ENCODE results near the gene PORCN.

The PORCN gene

DNA sequence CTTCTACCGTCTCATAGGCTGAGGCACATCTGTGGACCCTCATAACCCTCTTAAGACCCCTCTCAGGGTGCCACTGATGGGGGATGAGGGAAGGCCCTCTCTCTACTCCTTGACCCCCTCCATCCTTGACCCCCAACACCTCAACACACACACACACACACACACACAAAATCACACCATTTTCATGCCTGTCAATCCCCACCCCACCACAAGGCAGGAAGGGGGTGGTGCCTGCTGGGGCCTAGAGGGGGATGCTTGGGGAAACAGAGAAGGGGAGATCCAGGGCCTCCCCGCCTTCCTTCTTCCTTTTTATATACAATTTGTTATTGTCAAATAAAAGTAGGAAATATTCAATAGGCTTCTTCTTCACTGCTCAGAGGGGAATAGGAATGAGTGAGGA, 11.7 kb downstream of the PORCN start:
- WGBS (ENCODE audit: extremely low coverage, insufficient coverage, low lambda C conversion rate), result no CpG with 5 or more reads among the region's 2 CpGs
- no peaks in the 10 kb centered on the region for H3K4me1 ChIP-seq (ENCODE audit: control insufficient read depth, low read depth, low read length)

DNA sequence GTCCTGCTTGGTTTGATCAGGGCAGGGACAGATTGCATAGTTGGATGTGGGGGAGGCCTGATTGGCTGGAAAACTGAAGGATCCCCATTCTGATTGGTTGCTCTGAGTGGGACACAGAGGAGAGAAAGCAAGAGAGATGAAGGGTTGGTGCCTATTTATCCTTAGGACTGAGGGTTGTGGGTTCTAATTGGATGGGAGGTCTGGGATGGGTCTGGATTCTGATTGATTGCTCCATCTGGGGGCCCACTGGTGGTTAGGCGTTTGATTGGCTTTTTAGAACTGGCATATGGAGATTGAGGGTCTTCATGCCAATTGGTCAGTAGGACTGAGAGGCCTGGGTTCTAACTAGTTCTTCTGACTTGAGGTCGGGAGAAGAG, 12.2 kb downstream of the PORCN start:
- no CpG with 5 or more reads among the region's 2 CpGs for WGBS (ENCODE audit: extremely low coverage, insufficient coverage, low lambda C conversion rate)
- no peak overlapping the region for H3K27ac ChIP-seq (ENCODE audit: low read depth, low read length)

More for the DNA sequence above, 11.7 kb downstream of the PORCN start:
- H3K4me3 ChIP-seq (ENCODE audit: low read length), result no peak overlapping the region
- H3K9ac ChIP-seq (ENCODE audit: low read length), result no peak overlapping the region
- no peak overlapping the region for H2AK5ac ChIP-seq (ENCODE audit: low read length)
- no peak overlapping the region for H3K4ac ChIP-seq (ENCODE audit: low read depth, low read length)
- DNase-seq, result no peak
- H3K4me2 ChIP-seq (ENCODE audit: low read length), result no peak overlapping the region
- no peak overlapping the region for H2BK120ac ChIP-seq (ENCODE audit: low read depth, low read length)
- no peaks in the 10 kb centered on the region for H3K27me3 ChIP-seq (ENCODE audit: insufficient read depth, low read length, poor library complexity)
- H3K79me1 ChIP-seq (ENCODE audit: low read length), result no peaks in the 10 kb centered on the region
- no peak overlapping the region for H3K18ac ChIP-seq (ENCODE audit: low read length)
- H3K27ac ChIP-seq (ENCODE audit: low read depth, low read length), result no peak overlapping the region
- no peak overlapping the region for H4K8ac ChIP-seq (ENCODE audit: low read depth, low read length)
- H3K36me3 ChIP-seq (ENCODE audit: control insufficient read depth, insufficient read depth, low read length), result no peaks in the 10 kb centered on the region
- H2BK15ac ChIP-seq (replicated peaks; ENCODE audit: low read depth), result no peak overlapping the region
- H2BK5ac ChIP-seq (ENCODE audit: low read length), result no peak overlapping the region
- H3K23ac ChIP-seq (ENCODE audit: low read length), result no peak overlapping the region
- H3K56ac ChIP-seq (ENCODE audit: low read length), result no peak overlapping the region
- no peak overlapping the region for H4K5ac ChIP-seq (ENCODE audit: low read length)
- peaks cover 5% of the 10 kb centered on the region for H3K79me2 ChIP-seq (ENCODE audit: control insufficient read depth, insufficient read depth, low read length)

GRCh38 chrX:48521353-48522243, 12.8 kb downstream of the PORCN start, which contains the start of gene EBP:
TSS of gene EBP (plus strand) at chrX:48521808. CDS start at chrX:48523772, 1,964 bp downstream.
- H3K18ac ChIP-seq (ENCODE audit: low read length), result peak within 1 kb of the TSS; percentile 44
- no peak within 1 kb of the TSS for H4K8ac ChIP-seq (ENCODE audit: low read depth, low read length)
- peak within 1 kb of the TSS; percentile 89 for H3K56ac ChIP-seq (ENCODE audit: low read length)
- DNase-seq, result peak; percentile 95
- peak within 1 kb of the TSS; percentile 92 for H3K9ac ChIP-seq (ENCODE audit: low read length)
- no peaks in the 10 kb centered on the region for H3K4me1 ChIP-seq (ENCODE audit: control insufficient read depth, low read depth, low read length)
- peak within 1 kb of the TSS; percentile 63 for H2BK5ac ChIP-seq (ENCODE audit: low read length)
- peak within 1 kb of the TSS; percentile 73 for H3K27ac ChIP-seq (ENCODE audit: low read depth, low read length)
- WGBS (ENCODE audit: extremely low coverage, insufficient coverage, low lambda C conversion rate), result no CpG with 5 or more reads among the region's 66 CpGs
- no peak within 1 kb of the TSS for H2BK120ac ChIP-seq (ENCODE audit: low read depth, low read length)
- no peaks in the 10 kb centered on the region for H3K27me3 ChIP-seq (ENCODE audit: insufficient read depth, low read length, poor library complexity)
- no peaks in the 10 kb centered on the region for H3K79me1 ChIP-seq (ENCODE audit: low read length)
- H3K36me3 ChIP-seq (ENCODE audit: control insufficient read depth, insufficient read depth, low read length), result no peaks in the 10 kb centered on the region
- H3K4me3 ChIP-seq (ENCODE audit: low read length), result peak within 1 kb of the TSS; percentile 87
- peaks cover 5% of the 10 kb centered on the region for H3K79me2 ChIP-seq (ENCODE audit: control insufficient read depth, insufficient read depth, low read length)
- H2AK5ac ChIP-seq (ENCODE audit: low read length), result no peak within 1 kb of the TSS
- H3K4ac ChIP-seq (ENCODE audit: low read depth, low read length), result no peak within 1 kb of the TSS
- H4K5ac ChIP-seq (ENCODE audit: low read length), result no peak within 1 kb of the TSS
- peak within 1 kb of the TSS; percentile 24 for H3K23ac ChIP-seq (ENCODE audit: low read length)
- H3K4me2 ChIP-seq (ENCODE audit: low read length), result peak within 1 kb of the TSS; percentile 67
- no peak within 1 kb of the TSS for H2BK15ac ChIP-seq (replicated peaks; ENCODE audit: low read depth)

More for the DNA sequence above, 12.2 kb downstream of the PORCN start:
- H3K4ac ChIP-seq (ENCODE audit: low read depth, low read length), result no peak overlapping the region
- H4K8ac ChIP-seq (ENCODE audit: low read depth, low read length), result no peak overlapping the region
- H3K79me1 ChIP-seq (ENCODE audit: low read length), result no peaks in the 10 kb centered on the region
- H3K4me2 ChIP-seq (ENCODE audit: low read length), result peak overlapping the region; percentile 67
- no peaks in the 10 kb centered on the region for H3K36me3 ChIP-seq (ENCODE audit: control insufficient read depth, insufficient read depth, low read length)
- DNase-seq, result peak; percentile 64
- no peak overlapping the region for H2BK5ac ChIP-seq (ENCODE audit: low read length)
- peak overlapping the region; percentile 85 for H3K56ac ChIP-seq (ENCODE audit: low read length)
- H3K18ac ChIP-seq (ENCODE audit: low read length), result peak overlapping the region; percentile 7
- no peak overlapping the region for H3K4me3 ChIP-seq (ENCODE audit: low read length)
- no peak overlapping the region for H3K23ac ChIP-seq (ENCODE audit: low read length)
- H2BK120ac ChIP-seq (ENCODE audit: low read depth, low read length), result no peak overlapping the region
- no peak overlapping the region for H2BK15ac ChIP-seq (replicated peaks; ENCODE audit: low read depth)
- no peaks in the 10 kb centered on the region for H3K27me3 ChIP-seq (ENCODE audit: insufficient read depth, low read length, poor library complexity)
- no peak overlapping the region for H4K5ac ChIP-seq (ENCODE audit: low read length)
- peak overlapping the region; percentile 76 for H3K9ac ChIP-seq (ENCODE audit: low read length)
- H2AK5ac ChIP-seq (ENCODE audit: low read length), result no peak overlapping the region
- H3K4me1 ChIP-seq (ENCODE audit: control insufficient read depth, low read depth, low read length), result no peaks in the 10 kb centered on the region
- peaks cover 5% of the 10 kb centered on the region for H3K79me2 ChIP-seq (ENCODE audit: control insufficient read depth, insufficient read depth, low read length)

GRCh38 chrX:48522291-48522690, 13.5 kb downstream of the PORCN start:
- H2BK120ac ChIP-seq (ENCODE audit: low read depth, low read length), result no peak overlapping the region
- no peaks in the 10 kb centered on the region for H3K36me3 ChIP-seq (ENCODE audit: control insufficient read depth, insufficient read depth, low read length)
- no CpG with 5 or more reads among the region's 10 CpGs for WGBS (ENCODE audit: extremely low coverage, insufficient coverage, low lambda C conversion rate)
- H3K4me1 ChIP-seq (ENCODE audit: control insufficient read depth, low read depth, low read length), result no peaks in the 10 kb centered on the region
- H3K9ac ChIP-seq (ENCODE audit: low read length), result peak overlapping the region; percentile 92
- H2AK5ac ChIP-seq (ENCODE audit: low read length), result no peak overlapping the region
- H3K27ac ChIP-seq (ENCODE audit: low read depth, low read length), result peak overlapping the region; percentile 73
- no peaks in the 10 kb centered on the region for H3K79me1 ChIP-seq (ENCODE audit: low read length)
- H3K27me3 ChIP-seq (ENCODE audit: insufficient read depth, low read length, poor library complexity), result no peaks in the 10 kb centered on the region
- no peak overlapping the region for H3K4ac ChIP-seq (ENCODE audit: low read depth, low read length)
- H2BK15ac ChIP-seq (replicated peaks; ENCODE audit: low read depth), result no peak overlapping the region
- peak overlapping the region; percentile 67 for H3K4me2 ChIP-seq (ENCODE audit: low read length)
- H3K79me2 ChIP-seq (ENCODE audit: control insufficient read depth, insufficient read depth, low read length), result peaks cover 5% of the 10 kb centered on the region
- no peak overlapping the region for H4K8ac ChIP-seq (ENCODE audit: low read depth, low read length)
- peak overlapping the region; percentile 89 for H3K56ac ChIP-seq (ENCODE audit: low read length)
- no peak overlapping the region for H4K5ac ChIP-seq (ENCODE audit: low read length)
- peak overlapping the region; percentile 87 for H3K4me3 ChIP-seq (ENCODE audit: low read length)
- H3K18ac ChIP-seq (ENCODE audit: low read length), result peak overlapping the region; percentile 25
- peak overlapping the region; percentile 24 for H3K23ac ChIP-seq (ENCODE audit: low read length)
- H2BK5ac ChIP-seq (ENCODE audit: low read length), result no peak overlapping the region
- DNase-seq, result no peak

GRCh38 chrX:48523682-48524081, 14.9 kb downstream of the PORCN start:
- H3K23ac ChIP-seq (ENCODE audit: low read length), result no peak overlapping the region
- no peaks in the 10 kb centered on the region for H3K79me1 ChIP-seq (ENCODE audit: low read length)
- H3K18ac ChIP-seq (ENCODE audit: low read length), result no peak overlapping the region
- H3K27me3 ChIP-seq (ENCODE audit: insufficient read depth, low read length, poor library complexity), result no peaks in the 10 kb centered on the region
- no peak overlapping the region for H4K8ac ChIP-seq (ENCODE audit: low read depth, low read length)
- H2BK120ac ChIP-seq (ENCODE audit: low read depth, low read length), result no peak overlapping the region
- H2BK5ac ChIP-seq (ENCODE audit: low read length), result no peak overlapping the region
- H2AK5ac ChIP-seq (ENCODE audit: low read length), result no peak overlapping the region
- no peak overlapping the region for H3K4me2 ChIP-seq (ENCODE audit: low read length)
- no peak overlapping the region for H3K27ac ChIP-seq (ENCODE audit: low read depth, low read length)
- peaks cover 5% of the 10 kb centered on the region for H3K79me2 ChIP-seq (ENCODE audit: control insufficient read depth, insufficient read depth, low read length)
- H3K36me3 ChIP-seq (ENCODE audit: control insufficient read depth, insufficient read depth, low read length), result no peaks in the 10 kb centered on the region
- no peak overlapping the region for H3K4me3 ChIP-seq (ENCODE audit: low read length)
- no peaks in the 10 kb centered on the region for H3K4me1 ChIP-seq (ENCODE audit: control insufficient read depth, low read depth, low read length)
- WGBS (ENCODE audit: extremely low coverage, insufficient coverage, low lambda C conversion rate), result no CpG with 5 or more reads among the region's 12 CpGs
- no peak for DNase-seq
- no peak overlapping the region for H3K56ac ChIP-seq (ENCODE audit: low read length)
- H3K9ac ChIP-seq (ENCODE audit: low read length), result no peak overlapping the region
- no peak overlapping the region for H3K4ac ChIP-seq (ENCODE audit: low read depth, low read length)
- no peak overlapping the region for H2BK15ac ChIP-seq (replicated peaks; ENCODE audit: low read depth)
- H4K5ac ChIP-seq (ENCODE audit: low read length), result no peak overlapping the region

Measured in mesendoderm (in vitro differentiated cells).